ENCODE results near the gene C1orf141. TPM values are rescaled to one million over a fixed set of nuclear protein-coding genes. Genes with fewer than 3 reads are reported as not detected.
"Not testable (repeated sequence)": the region's sequence is repeated elsewhere in the genome, so short reads cannot be mapped to it uniquely, and the experiment has no call there.

Gene C1orf141
- total and polyA plus RNA-seq, 12 donors: 0.61 TPM; not detected in 11

DNA sequence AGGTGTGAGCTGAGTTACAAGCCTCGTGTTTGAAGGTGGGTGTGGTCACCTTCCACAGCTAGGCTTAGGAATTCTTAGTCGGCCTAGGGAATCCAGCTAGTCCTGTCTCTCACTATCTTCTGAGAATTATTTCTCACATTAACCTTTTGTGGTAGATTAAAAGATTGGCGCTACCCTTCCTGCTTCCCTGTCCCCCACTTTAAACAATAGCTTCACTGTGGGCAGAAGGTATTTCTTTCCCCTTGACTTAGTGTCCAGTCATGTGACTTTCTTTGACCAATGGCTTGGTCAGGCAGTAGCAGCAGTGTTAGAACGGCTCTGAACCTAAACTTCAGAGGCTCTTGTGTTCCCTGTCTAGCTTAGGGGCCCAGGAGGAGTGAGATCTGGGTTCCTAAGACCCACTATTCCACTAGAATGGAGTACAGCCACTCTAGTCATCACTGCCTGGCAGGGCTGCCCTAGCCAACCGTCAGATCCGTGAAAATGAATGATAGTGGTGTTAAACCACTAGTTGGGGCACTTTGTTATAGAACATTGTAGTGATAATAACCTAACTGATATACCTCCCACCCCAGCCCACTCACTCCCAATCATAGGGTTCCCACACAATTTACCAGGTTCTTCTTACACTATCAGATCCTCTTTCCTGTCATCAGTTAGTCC is 13.9 kb upstream of the C1orf141 start:
- Histone ChIP-seq H3K27me3 (no peaks in the 10 kb centered on the region), H3K9me3 (replicated peaks in 1 of 3) (no peaks in the 10 kb centered on the region), H3K4me3 (peak overlapping the region in 1 of 4 donors; percentile 1), H3K4me1 (replicated peaks in 1 of 2) (peaks cover 0 to 6% of the 10 kb centered on the region in 2 donors), H3K27ac (no peak overlapping the region), H3K36me3 (replicated peaks in 1 of 2) (no peaks in the 10 kb centered on the region)
- no peak for DNase-seq
- intact Hi-C loops (cut with DNase I): loop anchor here (5.0 to 10.0 kb wide), 5 partner anchors 94 to 386 kb away; partner anchors contain the start of gene SLC35D1 (in 1 of the 2)
- WGBS, 4 donors: 48 to 67% (median 58%) methylated on average over 6 of the region's 6 CpGs
- TF ChIP-seq POLR2A (IDR thresholded peaks at IDR 0.05): no peak
- TF ChIP-seq, protein P1, sequence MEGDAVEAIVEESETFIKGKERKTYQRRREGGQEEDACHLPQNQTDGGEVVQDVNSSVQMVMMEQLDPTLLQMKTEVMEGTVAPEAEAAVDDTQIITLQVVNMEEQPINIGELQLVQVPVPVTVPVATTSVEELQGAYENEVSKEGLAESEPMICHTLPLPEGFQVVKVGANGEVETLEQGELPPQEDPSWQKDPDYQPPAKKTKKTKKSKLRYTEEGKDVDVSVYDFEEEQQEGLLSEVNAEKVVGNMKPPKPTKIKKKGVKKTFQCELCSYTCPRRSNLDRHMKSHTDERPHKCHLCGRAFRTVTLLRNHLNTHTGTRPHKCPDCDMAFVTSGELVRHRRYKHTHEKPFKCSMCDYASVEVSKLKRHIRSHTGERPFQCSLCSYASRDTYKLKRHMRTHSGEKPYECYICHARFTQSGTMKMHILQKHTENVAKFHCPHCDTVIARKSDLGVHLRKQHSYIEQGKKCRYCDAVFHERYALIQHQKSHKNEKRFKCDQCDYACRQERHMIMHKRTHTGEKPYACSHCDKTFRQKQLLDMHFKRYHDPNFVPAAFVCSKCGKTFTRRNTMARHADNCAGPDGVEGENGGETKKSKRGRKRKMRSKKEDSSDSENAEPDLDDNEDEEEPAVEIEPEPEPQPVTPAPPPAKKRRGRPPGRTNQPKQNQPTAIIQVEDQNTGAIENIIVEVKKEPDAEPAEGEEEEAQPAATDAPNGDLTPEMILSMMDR (IDR thresholded peaks at IDR 0.05): no peak

DNA sequence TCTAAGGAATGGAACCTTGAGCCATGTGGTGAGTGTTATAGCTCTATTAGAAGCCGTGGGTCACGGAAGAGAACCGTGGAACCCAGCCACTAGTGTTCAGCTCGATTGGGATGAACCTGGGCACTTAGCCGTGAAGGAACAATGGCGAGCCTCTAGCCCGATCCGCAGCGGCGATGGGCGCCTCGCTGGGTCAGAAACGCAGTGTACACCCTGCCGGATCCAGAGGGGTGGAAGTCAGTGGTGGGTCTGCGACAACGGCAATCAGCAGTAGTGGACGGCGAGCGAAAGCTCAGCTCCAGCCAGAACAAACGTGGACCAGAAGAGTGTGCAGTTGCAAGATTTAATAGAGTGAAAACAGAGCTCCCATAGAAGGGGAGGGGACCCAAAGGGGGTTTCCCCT is 13.2 kb upstream of the C1orf141 start:
- H3K9me3 ChIP-seq (replicated peaks in 1 of 3); H3K4me3 ChIP-seq; H3K36me3 ChIP-seq (replicated peaks in 1 of 2); H3K27ac ChIP-seq; DNase-seq; H3K27me3 ChIP-seq; H3K4me1 ChIP-seq (replicated peaks in 1 of 2): not testable (repeated sequence)
- intact Hi-C loops (cut with DNase I): loop anchor here (5.0 to 10.0 kb wide), 5 partner anchors 93 to 386 kb away; partner anchors contain the start of gene SLC35D1 (in 1 of the 2)
- 86 to 94% (median 91%) methylated on average over 20 of the region's 20 CpGs for WGBS, 4 donors

- Histone ChIP-seq H3K27ac (no peak overlapping the region), H3K4me3 (no peak overlapping the region), H3K9me3 (replicated peaks in 1 of 3) (no peaks in the 10 kb centered on the region), H3K36me3 (replicated peaks in 1 of 2) (no peaks in the 10 kb centered on the region), H3K4me1 (replicated peaks in 1 of 2) (peaks cover 4 to 11% of the 10 kb centered on the region in 2 donors), H3K27me3 (no peaks in the 10 kb centered on the region)
- no peak for DNase-seq
- WGBS, 4 donors: 86 to 97% (median 94%) methylated on average over 3 of the region's 3 CpGs
- intact Hi-C loops (cut with DNase I): loop anchor here (5.0 to 10.0 kb wide), 5 partner anchors 92 to 384 kb away; partner anchors contain the start of gene SLC35D1 (in 1 of the 2)
- no peak for TF ChIP-seq POLR2A (IDR thresholded peaks at IDR 0.05)
- TF ChIP-seq, protein P1 (IDR thresholded peaks at IDR 0.05): no peak
Observed at GRCh38 chr1:67146539-67146938, 11.8 kb upstream of the C1orf141 start.

GRCh38 chr1:67146101-67146500 is 11.3 kb upstream of the C1orf141 start:
- H3K36me3 ChIP-seq (replicated peaks in 1 of 2): no peaks in the 10 kb centered on the region
- no peak for DNase-seq
- intact Hi-C loops (cut with DNase I): loop anchor here (5.0 to 10.0 kb wide), 5 partner anchors 91 to 384 kb away; partner anchors contain the start of gene SLC35D1 (in 1 of the 2)
- H3K27ac ChIP-seq: no peak overlapping the region
- TF ChIP-seq, protein P1 (IDR thresholded peaks at IDR 0.05): no peak
- TF ChIP-seq POLR2A (IDR thresholded peaks at IDR 0.05): no peak
- H3K4me1 ChIP-seq (replicated peaks in 1 of 2): peaks cover 4 to 11% of the 10 kb centered on the region in 2 donors
- H3K4me3 ChIP-seq: no peak overlapping the region
- no peaks in the 10 kb centered on the region for H3K9me3 ChIP-seq (replicated peaks in 1 of 3)
- H3K27me3 ChIP-seq: no peaks in the 10 kb centered on the region
- WGBS, 4 donors: 93 to 96% (median 94%) methylated on average over 3 of the region's 3 CpGs

Measured in adrenal gland (tissue), 12 donors.